HEK293 (cell line): ENCODE data around the gene COX6A1.

Source experiments
- CTCF ChIA-PET: fragments of 350-600 bp; formaldehyde crosslinking; extraction: SDS; loops from one replicate; lab custom pipeline; 2021; ENCODE audit warnings: antibody characterized with exemption; lab: Yijun Ruan, JAX
- POLR2A ChIA-PET: fragments of 300-600 bp; formaldehyde crosslinking; extraction: SDS; loops from one replicate; lab custom pipeline; 2020; ENCODE audit warnings: antibody characterized with exemption, inconsistent platforms; lab: Yijun Ruan, JAX
- H3K27ac ChIP-seq: fragments of 200-500 bp; sonication (Bioruptor generic); 2 replicates; pipeline ENCODE4 v1.5.1; 2014; ENCODE audit warnings: low read depth, low read length, control low read depth, inconsistent platforms; ENCODE audit errors: extremely low read depth
- H3K36me3 ChIP-seq, 2 experiments: fragments of 200-500 bp in 1 of 2; sonication (Bioruptor generic) in 1 of 2; 1 replicate in 1 of 2; 2 replicates in 1 of 2; pipeline ENCODE4 v1.5.1; 2014 to 2017; ENCODE audit warnings: inconsistent platforms in 2 of 2, low read length in 2 of 2; ENCODE audit not compliant: control insufficient read depth in 2 of 2, insufficient read depth in 1 of 2
- H3K4me1 ChIP-seq: fragments of 200-500 bp; sonication (Bioruptor generic); 2 replicates; pipeline ENCODE4 v1.5.1; 2014; ENCODE audit warnings: mild to moderate bottlenecking, low read length, inconsistent platforms; ENCODE audit not compliant: control insufficient read depth, insufficient read depth
- H3K4me3 ChIP-seq: 2 replicates; pipeline ENCODE4 v1.5.1; 2011; ENCODE audit warnings: low read depth, mild to moderate bottlenecking, control low read depth, low read length, moderate library complexity
- H3K9me3 ChIP-seq: fragments of 200-500 bp; sonication (Bioruptor generic); 2 replicates; pipeline ENCODE4 v1.5.1; 2014; ENCODE audit warnings: low read depth, low read length, inconsistent platforms; ENCODE audit not compliant: control insufficient read depth, insufficient read depth
- PBX3 ChIP-seq: sonication (generic); formaldehyde crosslinking; IDR thresholded peaks from 2 replicates; pipeline ENCODE4 v1.8.1; 2022; ENCODE audit warnings: mild to moderate bottlenecking, moderate library complexity, missing genetic modification reagents
- PRDM1 ChIP-seq: fragments of 450-650 bp; formaldehyde crosslinking; IDR thresholded peaks from 2 replicates; pipeline ENCODE4; 2016; ENCODE audit warnings: missing biosample characterization, missing genetic modification characterization
- SP2 ChIP-seq: fragments of 450-650 bp; formaldehyde crosslinking; IDR thresholded peaks from 2 replicates; pipeline ENCODE4 v1.5.1; 2016; ENCODE audit warnings: missing biosample characterization, missing genetic modification characterization
- YY1 ChIP-seq: fragments of 450-650 bp; formaldehyde crosslinking; IDR thresholded peaks from 2 replicates; pipeline ENCODE4 v1.5.1; 2018; ENCODE audit warnings: missing biosample characterization, missing genetic modification characterization
- ZBTB1 ChIP-seq: fragments of 450-650 bp; formaldehyde crosslinking; IDR thresholded peaks from 2 replicates; pipeline ENCODE4 v1.5.1; 2016; ENCODE audit warnings: missing biosample characterization, missing genetic modification characterization
- ZBTB49 ChIP-seq: fragments of 450-650 bp; formaldehyde crosslinking; IDR thresholded peaks from 2 replicates; pipeline ENCODE4 v1.5.1; 2016; ENCODE audit warnings: missing biosample characterization, missing genetic modification characterization, low read depth
- ZNF133 ChIP-seq: fragments of 450-650 bp; formaldehyde crosslinking; IDR thresholded peaks from 2 replicates; pipeline ENCODE4 v1.5.1; 2016; ENCODE audit warnings: missing biosample characterization, missing genetic modification characterization
- ZNF157 ChIP-seq: fragments of 450-650 bp; formaldehyde crosslinking; IDR thresholded peaks from 2 replicates; pipeline ENCODE4 v1.5.1; 2016; ENCODE audit warnings: missing biosample characterization, missing genetic modification characterization
- ZNF433 ChIP-seq: fragments of 450-650 bp; formaldehyde crosslinking; IDR thresholded peaks from 2 replicates; pipeline ENCODE4 v1.5.1; 2016; ENCODE audit warnings: missing biosample characterization, missing genetic modification characterization, low read depth
- ZNF544 ChIP-seq: fragments of 450-650 bp; formaldehyde crosslinking; IDR thresholded peaks from 2 replicates; pipeline ENCODE4 v1.5.0; 2017; ENCODE audit warnings: missing biosample characterization, missing genetic modification characterization
- ZNF561 ChIP-seq: fragments of 450-650 bp; IDR thresholded peaks from 2 replicates; pipeline ENCODE4 v1.5.1; 2018; ENCODE audit warnings: missing biosample characterization, missing genetic modification characterization, borderline replicate concordance
- ZNF571 ChIP-seq: fragments of 450-650 bp; formaldehyde crosslinking; IDR thresholded peaks from 2 replicates; pipeline ENCODE4 v1.5.0; 2017; ENCODE audit warnings: missing biosample characterization, missing genetic modification characterization
- ZNF585B ChIP-seq: fragments of 450-650 bp; formaldehyde crosslinking; IDR thresholded peaks from 2 replicates; pipeline ENCODE4 v1.5.1; 2016; ENCODE audit warnings: missing biosample characterization, missing genetic modification characterization
- ZNF610 ChIP-seq: fragments of 450-650 bp; formaldehyde crosslinking; IDR thresholded peaks from 2 replicates; pipeline ENCODE4 v1.5.1; 2016; ENCODE audit warnings: missing biosample characterization, missing genetic modification characterization, borderline replicate concordance
- ZNF645 ChIP-seq: fragments of 450-650 bp; formaldehyde crosslinking; IDR thresholded peaks from 2 replicates; pipeline ENCODE4; 2016; ENCODE audit warnings: missing biosample characterization, missing genetic modification characterization
- ZNF76 ChIP-seq: fragments of 450-650 bp; formaldehyde crosslinking; IDR thresholded peaks from 2 replicates; pipeline ENCODE4; 2016; ENCODE audit warnings: low read depth, missing biosample characterization, missing genetic modification characterization, borderline replicate concordance
- TF ChIP-seq, protein P1 (sequence below): fragments of 450-650 bp; formaldehyde crosslinking; IDR thresholded peaks from 2 replicates; pipeline ENCODE4 v1.5.1; 2017; ENCODE audit warnings: missing biosample characterization, missing genetic modification characterization
- TF ChIP-seq, protein P2 (sequence below): fragments of 450-650 bp; formaldehyde crosslinking; IDR thresholded peaks from 2 replicates; pipeline ENCODE4 v1.5.1; 2016; ENCODE audit warnings: missing biosample characterization, missing genetic modification characterization
- TF ChIP-seq, protein P3 (sequence below): fragments of 450-650 bp; formaldehyde crosslinking; conservative IDR thresholded peaks from 2 replicates; pipeline ENCODE4 v1.5.1; 2016; ENCODE audit warnings: low read depth, missing biosample characterization, missing genetic modification characterization
- TF ChIP-seq, protein P4 (sequence below): IDR thresholded peaks from 2 replicates; pipeline ENCODE4 v1.6.1; 2011; ENCODE audit warnings: mild to moderate bottlenecking, low read depth, low read length, borderline replicate concordance

Gene COX6A1

GRCh38 chr12:120472521-120472920, 34.6 kb downstream of the COX6A1 start:
- TF ChIP-seq ZNF561 (tag by site-specific recombination) (no peak), ZNF157 (tag by site-specific recombination) (no peak), ZBTB49 (tag by site-specific recombination) (no peak), ZNF610 (no peak), ZNF133 (tag by site-specific recombination) (no peak), ZNF571 (tag by site-specific recombination) (no peak), ZNF433 (tag by site-specific recombination) (no peak), SP2 (no peak), ZNF76 (no peak), ZNF544 (tag by site-specific recombination) (no peak), ZNF645 (tag by site-specific recombination) (no peak), PBX3 (CRISPR knock-in tag) (no peak), ZBTB1 (tag by site-specific recombination) (no peak), PRDM1 (tag by site-specific recombination) (no peak), YY1 (tag by site-specific recombination) (no peak), ZNF585B (no peak)
- TF ChIP-seq, protein P1, sequence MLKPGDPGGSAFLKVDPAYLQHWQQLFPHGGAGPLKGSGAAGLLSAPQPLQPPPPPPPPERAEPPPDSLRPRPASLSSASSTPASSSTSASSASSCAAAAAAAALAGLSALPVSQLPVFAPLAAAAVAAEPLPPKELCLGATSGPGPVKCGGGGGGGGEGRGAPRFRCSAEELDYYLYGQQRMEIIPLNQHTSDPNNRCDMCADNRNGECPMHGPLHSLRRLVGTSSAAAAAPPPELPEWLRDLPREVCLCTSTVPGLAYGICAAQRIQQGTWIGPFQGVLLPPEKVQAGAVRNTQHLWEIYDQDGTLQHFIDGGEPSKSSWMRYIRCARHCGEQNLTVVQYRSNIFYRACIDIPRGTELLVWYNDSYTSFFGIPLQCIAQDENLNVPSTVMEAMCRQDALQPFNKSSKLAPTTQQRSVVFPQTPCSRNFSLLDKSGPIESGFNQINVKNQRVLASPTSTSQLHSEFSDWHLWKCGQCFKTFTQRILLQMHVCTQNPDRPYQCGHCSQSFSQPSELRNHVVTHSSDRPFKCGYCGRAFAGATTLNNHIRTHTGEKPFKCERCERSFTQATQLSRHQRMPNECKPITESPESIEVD (tag by site-specific recombination): no peak
- TF ChIP-seq, protein P2, sequence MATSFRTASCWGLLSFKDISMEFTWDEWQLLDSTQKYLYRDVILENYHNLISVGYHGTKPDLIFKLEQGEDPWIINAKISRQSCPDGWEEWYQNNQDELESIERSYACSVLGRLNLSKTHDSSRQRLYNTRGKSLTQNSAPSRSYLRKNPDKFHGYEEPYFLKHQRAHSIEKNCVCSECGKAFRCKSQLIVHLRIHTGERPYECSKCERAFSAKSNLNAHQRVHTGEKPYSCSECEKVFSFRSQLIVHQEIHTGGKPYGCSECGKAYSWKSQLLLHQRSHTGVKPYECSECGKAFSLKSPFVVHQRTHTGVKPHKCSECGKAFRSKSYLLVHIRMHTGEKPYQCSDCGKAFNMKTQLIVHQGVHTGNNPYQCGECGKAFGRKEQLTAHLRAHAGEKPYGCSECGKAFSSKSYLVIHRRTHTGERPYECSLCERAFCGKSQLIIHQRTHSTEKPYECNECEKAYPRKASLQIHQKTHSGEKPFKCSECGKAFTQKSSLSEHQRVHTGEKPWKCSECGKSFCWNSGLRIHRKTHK (tag by site-specific recombination): no peak
- TF ChIP-seq, protein P3, sequence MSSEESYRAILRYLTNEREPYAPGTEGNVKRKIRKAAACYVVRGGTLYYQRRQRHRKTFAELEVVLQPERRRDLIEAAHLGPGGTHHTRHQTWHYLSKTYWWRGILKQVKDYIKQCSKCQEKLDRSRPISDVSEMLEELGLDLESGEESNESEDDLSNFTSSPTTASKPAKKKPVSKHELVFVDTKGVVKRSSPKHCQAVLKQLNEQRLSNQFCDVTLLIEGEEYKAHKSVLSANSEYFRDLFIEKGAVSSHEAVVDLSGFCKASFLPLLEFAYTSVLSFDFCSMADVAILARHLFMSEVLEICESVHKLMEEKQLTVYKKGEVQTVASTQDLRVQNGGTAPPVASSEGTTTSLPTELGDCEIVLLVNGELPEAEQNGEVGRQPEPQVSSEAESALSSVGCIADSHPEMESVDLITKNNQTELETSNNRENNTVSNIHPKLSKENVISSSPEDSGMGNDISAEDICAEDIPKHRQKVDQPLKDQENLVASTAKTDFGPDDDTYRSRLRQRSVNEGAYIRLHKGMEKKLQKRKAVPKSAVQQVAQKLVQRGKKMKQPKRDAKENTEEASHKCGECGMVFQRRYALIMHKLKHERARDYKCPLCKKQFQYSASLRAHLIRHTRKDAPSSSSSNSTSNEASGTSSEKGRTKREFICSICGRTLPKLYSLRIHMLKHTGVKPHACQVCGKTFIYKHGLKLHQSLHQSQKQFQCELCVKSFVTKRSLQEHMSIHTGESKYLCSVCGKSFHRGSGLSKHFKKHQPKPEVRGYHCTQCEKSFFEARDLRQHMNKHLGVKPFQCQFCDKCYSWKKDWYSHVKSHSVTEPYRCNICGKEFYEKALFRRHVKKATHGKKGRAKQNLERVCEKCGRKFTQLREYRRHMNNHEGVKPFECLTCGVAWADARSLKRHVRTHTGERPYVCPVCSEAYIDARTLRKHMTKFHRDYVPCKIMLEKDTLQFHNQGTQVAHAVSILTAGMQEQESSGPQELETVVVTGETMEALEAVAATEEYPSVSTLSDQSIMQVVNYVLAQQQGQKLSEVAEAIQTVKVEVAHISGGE (tag by site-specific recombination): no peak
- TF ChIP-seq, protein P4, sequence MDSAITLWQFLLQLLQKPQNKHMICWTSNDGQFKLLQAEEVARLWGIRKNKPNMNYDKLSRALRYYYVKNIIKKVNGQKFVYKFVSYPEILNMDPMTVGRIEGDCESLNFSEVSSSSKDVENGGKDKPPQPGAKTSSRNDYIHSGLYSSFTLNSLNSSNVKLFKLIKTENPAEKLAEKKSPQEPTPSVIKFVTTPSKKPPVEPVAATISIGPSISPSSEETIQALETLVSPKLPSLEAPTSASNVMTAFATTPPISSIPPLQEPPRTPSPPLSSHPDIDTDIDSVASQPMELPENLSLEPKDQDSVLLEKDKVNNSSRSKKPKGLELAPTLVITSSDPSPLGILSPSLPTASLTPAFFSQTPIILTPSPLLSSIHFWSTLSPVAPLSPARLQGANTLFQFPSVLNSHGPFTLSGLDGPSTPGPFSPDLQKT: no peak
- Histone ChIP-seq H3K36me3 (peaks cover under 1 to 3% of the 10 kb centered on the region in 2 experiments; a peak in 2 of 3 replicates), H3K4me1 (peaks cover 8% of the 10 kb centered on the region; the same call in 1 of the 2 replicates), H3K4me3 (no peak overlapping the region), H3K9me3 (no peaks in the 10 kb centered on the region), H3K27ac (no peak overlapping the region)
- ChIA-PET POLR2A (interaction anchor here (0.8 kb wide), 1 partner anchor 23 kb away, joined by 7 read pairs; the partner anchor contains the start of gene DYNLL1), CTCF (interaction anchor here (0.6 to 1.5 kb wide), 9 partner anchors 9 to 117 kb away, joined by 3 to 7 read pairs (median 3); partner anchors contain the start of gene POP5)
